GM12874 (cell line): ENCODE data around the gene OOEP.

Experiments used
- TF ChIP-seq, protein P1 (sequence below): IDR thresholded peaks from 2 replicates; pipeline ENCODE4 v1.5.1; 2011; ENCODE audit warnings: low read depth, mild to moderate bottlenecking, control low read depth, low read length, moderate library complexity; ENCODE audit not compliant: insufficient read depth

Gene OOEP

DNA sequence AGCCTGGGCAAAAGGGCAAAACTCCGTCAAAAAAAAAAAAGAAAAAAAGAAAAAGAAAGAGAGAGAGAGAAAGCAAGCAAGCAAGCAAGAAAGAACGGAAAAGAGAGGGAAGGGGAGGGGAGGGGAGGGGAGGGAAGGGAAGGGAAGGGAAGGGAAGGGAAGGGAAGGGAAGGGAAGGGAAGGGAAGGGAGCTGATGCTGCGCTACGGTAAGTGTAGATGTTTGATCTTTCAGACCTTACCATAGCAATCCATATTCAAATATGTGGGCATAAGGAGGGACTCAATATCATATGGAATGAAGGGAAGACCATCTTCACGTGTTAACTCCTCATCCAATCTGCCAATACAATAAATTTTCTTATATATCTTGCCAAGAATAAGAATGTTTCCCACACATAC is 27.5 kb downstream of the OOEP start:
- TF ChIP-seq, protein P1, sequence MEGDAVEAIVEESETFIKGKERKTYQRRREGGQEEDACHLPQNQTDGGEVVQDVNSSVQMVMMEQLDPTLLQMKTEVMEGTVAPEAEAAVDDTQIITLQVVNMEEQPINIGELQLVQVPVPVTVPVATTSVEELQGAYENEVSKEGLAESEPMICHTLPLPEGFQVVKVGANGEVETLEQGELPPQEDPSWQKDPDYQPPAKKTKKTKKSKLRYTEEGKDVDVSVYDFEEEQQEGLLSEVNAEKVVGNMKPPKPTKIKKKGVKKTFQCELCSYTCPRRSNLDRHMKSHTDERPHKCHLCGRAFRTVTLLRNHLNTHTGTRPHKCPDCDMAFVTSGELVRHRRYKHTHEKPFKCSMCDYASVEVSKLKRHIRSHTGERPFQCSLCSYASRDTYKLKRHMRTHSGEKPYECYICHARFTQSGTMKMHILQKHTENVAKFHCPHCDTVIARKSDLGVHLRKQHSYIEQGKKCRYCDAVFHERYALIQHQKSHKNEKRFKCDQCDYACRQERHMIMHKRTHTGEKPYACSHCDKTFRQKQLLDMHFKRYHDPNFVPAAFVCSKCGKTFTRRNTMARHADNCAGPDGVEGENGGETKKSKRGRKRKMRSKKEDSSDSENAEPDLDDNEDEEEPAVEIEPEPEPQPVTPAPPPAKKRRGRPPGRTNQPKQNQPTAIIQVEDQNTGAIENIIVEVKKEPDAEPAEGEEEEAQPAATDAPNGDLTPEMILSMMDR: no peak

DNA sequence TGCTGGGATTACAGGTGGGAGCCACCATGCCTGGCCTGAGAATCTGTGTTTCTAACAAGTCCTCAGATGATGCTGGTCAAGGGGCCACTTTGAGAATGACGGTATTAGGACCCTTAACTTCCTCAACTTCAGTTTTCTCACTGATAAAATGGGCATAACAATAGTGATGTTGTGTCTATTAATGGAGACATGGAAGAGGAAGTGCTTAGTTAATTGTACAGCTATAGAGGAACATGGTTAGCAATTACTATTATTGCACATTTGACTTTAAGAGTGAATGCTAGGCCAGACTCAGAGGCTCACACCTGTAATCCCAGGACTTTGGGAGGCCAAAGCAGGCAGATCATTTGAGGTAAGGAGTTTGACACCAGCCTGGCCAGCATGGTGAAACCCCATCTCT is 28.4 kb downstream of the OOEP start:
- TF ChIP-seq, protein P1: no peak

DNA sequence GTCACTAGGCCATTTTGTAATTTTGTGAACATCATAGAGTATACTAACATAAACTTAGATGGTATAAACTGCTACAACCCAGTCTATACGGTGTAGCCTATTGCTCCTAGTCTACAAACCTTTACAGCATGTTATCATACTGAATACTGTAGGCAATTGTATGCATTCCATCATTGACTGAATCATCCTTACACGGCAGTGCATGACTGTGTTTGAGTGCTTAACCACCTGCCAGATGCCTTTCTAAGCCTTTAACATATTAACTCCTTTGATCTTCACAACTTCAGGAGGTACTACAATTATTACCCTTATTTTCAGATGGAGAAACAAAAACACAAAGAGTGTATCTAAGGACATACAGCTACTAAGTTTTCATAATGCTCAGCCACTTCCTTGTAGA is 29.6 kb downstream of the OOEP start:
- TF ChIP-seq, protein P1: no peak

DNA sequence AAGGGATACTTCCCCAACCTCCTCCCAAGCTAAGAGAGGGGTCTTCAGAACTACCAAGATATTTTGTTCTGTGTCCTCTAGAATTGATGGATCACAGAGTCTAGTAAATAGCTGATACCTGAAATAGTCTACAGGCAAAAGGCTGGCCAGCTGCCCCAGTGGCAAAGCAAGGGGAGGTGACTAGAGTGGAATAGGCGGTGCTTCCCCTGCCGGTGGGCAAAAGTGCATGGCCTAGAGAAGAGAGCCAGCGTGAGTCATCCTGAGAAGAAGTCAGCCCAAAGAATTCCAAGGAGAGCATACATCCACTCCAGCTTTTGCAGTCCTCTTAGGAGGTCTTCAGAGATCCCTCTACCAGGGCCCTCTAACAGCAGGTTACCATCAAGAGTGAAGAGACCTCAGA is 30.4 kb downstream of the OOEP start:
- TF ChIP-seq, protein P1: no peak

DNA sequence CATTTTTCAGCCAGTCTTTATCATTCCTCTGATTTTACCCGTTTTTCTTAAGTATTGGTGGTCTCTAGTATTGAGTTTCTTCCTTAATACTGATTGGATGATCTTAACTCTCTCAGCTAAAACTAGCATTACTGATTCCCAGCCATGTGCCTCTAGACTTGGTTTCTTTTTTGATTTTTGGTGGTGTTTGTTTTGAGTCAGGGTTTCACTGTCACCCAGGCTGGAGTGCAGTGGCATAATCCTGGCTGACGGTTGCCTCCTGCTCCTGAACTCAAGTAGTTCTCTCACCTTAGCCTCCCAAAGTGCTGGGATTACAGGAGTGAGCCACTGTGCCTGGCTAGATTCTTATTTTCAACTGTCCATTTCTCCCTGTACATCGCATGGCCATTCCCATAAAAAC is 40.5 kb downstream of the OOEP start:
- TF ChIP-seq, protein P1: no peak

DNA sequence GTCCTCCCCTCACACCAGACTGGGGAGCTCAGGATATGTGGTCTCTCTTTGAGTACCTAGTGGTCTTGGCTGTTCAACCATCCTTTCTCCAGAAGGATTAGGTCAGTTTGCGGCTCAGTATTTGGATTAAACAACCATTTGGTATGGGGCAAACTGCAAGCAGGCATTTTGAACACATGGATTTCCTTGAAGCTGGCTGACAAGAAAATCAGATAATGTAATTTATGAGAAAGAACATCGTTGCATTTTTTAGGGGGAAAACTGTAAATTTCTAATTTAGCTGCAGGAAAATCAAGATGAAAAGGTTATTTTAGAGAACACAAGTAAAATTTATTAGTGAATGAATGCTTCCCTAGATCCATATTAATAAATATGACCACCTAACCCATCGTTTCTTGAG is 40.9 kb downstream of the OOEP start:
- TF ChIP-seq, protein P1: no peak

DNA sequence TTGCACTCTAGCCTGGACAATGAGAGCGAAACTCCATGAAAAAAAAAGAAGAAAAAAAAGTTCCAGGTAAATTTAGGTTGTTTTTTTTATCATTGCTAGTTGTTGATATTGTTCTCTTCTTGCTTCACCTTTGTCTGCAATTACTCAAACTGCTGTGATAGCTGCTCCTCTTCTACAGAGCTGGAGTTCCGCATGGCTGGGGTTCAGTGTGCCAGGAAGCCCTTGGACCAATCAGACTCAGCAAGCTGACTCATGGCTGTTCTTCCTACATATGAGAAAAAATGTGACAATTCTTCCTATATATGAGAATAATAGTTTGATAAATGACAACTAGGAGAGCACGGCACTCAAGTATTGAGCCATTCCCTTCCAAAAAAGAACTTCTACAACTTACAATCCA is 44.0 kb downstream of the OOEP start:
- TF ChIP-seq, protein P1: no peak

DNA sequence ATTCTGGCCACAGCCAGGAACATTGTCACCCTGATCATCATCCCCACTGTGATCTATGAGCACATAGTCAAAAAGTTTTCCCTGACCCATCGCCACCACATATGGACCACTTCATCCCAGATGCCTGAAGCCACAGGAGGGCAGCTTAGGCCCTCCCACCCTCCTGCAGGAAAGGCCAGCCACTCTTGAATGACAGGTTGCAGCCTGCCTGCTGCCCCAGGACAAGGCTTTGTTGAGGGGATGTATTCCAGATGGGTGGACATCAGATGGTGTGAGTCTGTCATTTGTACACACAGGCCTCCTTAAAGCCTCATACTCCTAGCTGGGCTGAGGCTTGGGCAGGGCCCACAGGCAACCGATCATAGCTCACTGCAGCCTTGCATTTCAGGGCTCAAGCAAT is 46.4 kb downstream of the OOEP start:
- TF ChIP-seq, protein P1: no peak
